Measurements from ENCODE around the gene KAZN. TPM values are rescaled to one million over a fixed set of nuclear protein-coding genes. Genes with fewer than 3 reads are reported as not detected.

The KAZN gene
- total and polyA plus RNA-seq, 12 donors, result 1.1 to 6.5 (median 1.9) TPM

- TF ChIP-seq, protein P1, sequence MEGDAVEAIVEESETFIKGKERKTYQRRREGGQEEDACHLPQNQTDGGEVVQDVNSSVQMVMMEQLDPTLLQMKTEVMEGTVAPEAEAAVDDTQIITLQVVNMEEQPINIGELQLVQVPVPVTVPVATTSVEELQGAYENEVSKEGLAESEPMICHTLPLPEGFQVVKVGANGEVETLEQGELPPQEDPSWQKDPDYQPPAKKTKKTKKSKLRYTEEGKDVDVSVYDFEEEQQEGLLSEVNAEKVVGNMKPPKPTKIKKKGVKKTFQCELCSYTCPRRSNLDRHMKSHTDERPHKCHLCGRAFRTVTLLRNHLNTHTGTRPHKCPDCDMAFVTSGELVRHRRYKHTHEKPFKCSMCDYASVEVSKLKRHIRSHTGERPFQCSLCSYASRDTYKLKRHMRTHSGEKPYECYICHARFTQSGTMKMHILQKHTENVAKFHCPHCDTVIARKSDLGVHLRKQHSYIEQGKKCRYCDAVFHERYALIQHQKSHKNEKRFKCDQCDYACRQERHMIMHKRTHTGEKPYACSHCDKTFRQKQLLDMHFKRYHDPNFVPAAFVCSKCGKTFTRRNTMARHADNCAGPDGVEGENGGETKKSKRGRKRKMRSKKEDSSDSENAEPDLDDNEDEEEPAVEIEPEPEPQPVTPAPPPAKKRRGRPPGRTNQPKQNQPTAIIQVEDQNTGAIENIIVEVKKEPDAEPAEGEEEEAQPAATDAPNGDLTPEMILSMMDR (IDR thresholded peaks at IDR 0.05), result no peak
- H3K4me3 ChIP-seq, result no peak overlapping the region
- ATAC-seq (no peak), DNase-seq (no peak)
- 82 to 88% methylated on average over 8 of the region's 8 CpGs for WGBS, 2 donors
- no peaks in the 10 kb centered on the region for H3K4me1 ChIP-seq
- peaks cover 0 to 46% (median 23%) of the 10 kb centered on the region in 7 donors for H3K27me3 ChIP-seq
- H3K27ac ChIP-seq, result no peak overlapping the region
- intact Hi-C loops (cut with DNase I), result no loop called here
- H3K36me3 ChIP-seq, result no peaks in the 10 kb centered on the region
- peaks cover 0 to 6% (median 0%) of the 10 kb centered on the region in 11 donors for H3K9me3 ChIP-seq
Observed at GRCh38 chr1:14699620-14700019, 101.1 kb downstream of the KAZN start.

- Histone ChIP-seq H3K27me3 (peaks cover 0 to 10% (median 2%) of the 10 kb centered on the region in 7 donors), H3K4me3 (no peak overlapping the region), H3K27ac (no peak overlapping the region), H3K9me3 (peaks cover 0 to 6% (median 0%) of the 10 kb centered on the region in 11 donors), H3K36me3 (no peaks in the 10 kb centered on the region), H3K4me1 (no peaks in the 10 kb centered on the region)
- DNase-seq, result no peak
- intact Hi-C loops (cut with DNase I), result no loop called here
- WGBS, 2 donors, result 88 to 94% methylated on average over 1 of the region's 1 CpG
- TF ChIP-seq, protein P1 (IDR thresholded peaks at IDR 0.05), result no peak
- no peak for ATAC-seq
Observed at GRCh38 chr1:14704846-14705245, 106.4 kb downstream of the KAZN start.

DNA sequence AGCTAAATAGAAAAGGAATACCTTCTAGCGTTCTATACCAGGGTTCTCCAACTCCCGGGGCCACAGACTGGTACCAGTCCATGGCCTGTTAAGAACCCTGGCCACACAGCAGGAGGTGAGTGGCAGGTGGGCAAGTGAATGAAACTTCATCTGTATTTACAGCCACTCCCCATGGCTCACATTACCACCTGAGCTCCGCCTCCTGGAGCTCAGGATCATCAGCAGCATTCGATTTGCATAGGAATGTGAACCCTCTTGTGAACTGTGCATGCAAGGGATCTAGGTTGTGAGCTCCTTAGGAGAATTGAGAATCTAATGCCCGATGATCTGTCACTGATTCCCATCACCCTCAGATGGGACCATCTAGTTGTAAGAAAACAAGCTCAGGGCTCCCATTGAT lies 107.3 kb downstream of the KAZN start:
- H3K27me3 ChIP-seq, result peaks cover 0 to 7% (median 0%) of the 10 kb centered on the region in 7 donors
- ATAC-seq, result no peak
- H3K4me1 ChIP-seq, result no peaks in the 10 kb centered on the region
- H3K4me3 ChIP-seq, result no peak overlapping the region
- no peak for DNase-seq
- peaks cover 0 to 6% (median 0%) of the 10 kb centered on the region in 11 donors for H3K9me3 ChIP-seq
- no peaks in the 10 kb centered on the region for H3K36me3 ChIP-seq
- intact Hi-C loops (cut with DNase I), result no loop called here
- TF ChIP-seq, protein P1 (IDR thresholded peaks at IDR 0.05), result no peak
- 88 to 91% methylated on average over 5 of the region's 5 CpGs for WGBS, 2 donors
- no peak overlapping the region for H3K27ac ChIP-seq

DNA sequence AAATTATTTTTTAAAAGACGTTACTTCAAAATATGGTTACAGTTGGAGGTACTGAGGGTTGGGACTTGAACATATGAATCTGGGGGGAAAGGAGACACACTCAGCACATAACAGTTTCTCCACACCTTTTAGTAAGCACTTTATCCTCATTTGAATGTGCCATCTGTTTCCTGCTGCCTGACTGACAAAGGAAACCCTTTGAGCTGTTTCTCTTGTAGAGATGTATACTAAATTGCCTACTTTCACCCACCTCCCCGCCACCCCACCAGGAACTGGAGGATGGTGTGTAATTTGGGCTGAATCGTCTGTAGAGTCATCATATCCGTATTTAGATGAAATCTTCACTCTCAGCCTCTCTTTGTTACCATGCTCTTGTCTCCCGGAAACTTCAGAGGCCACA lies 108.1 kb downstream of the KAZN start:
- no peak for ATAC-seq
- no peak overlapping the region for H3K27ac ChIP-seq
- no peaks in the 10 kb centered on the region for H3K4me1 ChIP-seq
- intact Hi-C loops (cut with DNase I), result no loop called here
- TF ChIP-seq, protein P1 (IDR thresholded peaks at IDR 0.05), result no peak
- peaks cover 0 to 6% (median 0%) of the 10 kb centered on the region in 11 donors for H3K9me3 ChIP-seq
- H3K4me3 ChIP-seq, result no peak overlapping the region
- no peaks in the 10 kb centered on the region for H3K36me3 ChIP-seq
- H3K27me3 ChIP-seq, result peaks cover 0 to 6% (median 0%) of the 10 kb centered on the region in 7 donors
- DNase-seq, result no peak
- 70 to 73% methylated on average over 5 of the region's 5 CpGs for WGBS, 2 donors
